Liver (tissue), 3 donors: ENCODE results near the gene TNNT3.

Experiments used
- EGR1 ChIP-seq, 2 donors: IDR thresholded peaks; 2 replicates each; pipeline ENCODE4 v1.6.1; 2016 to 2018; ENCODE audit warnings: antibody characterized with exemption in 2 of 2, low read depth in 2 of 2
- FOXA1 ChIP-seq: IDR thresholded peaks from 2 replicates; pipeline ENCODE4 v1.6.1; 2016; ENCODE audit warnings: antibody characterized with exemption
- GABPA ChIP-seq, 2 donors: IDR thresholded peaks in 1 of 2; conservative IDR thresholded peaks in 1 of 2; 2 replicates each; pipeline ENCODE4 v1.6.1; 2016; ENCODE audit warnings: antibody characterized with exemption in 2 of 2, mild to moderate bottlenecking in 1 of 2, moderate library complexity in 1 of 2
- HNF4A ChIP-seq, 2 donors: conservative IDR thresholded peaks; 2 replicates each; pipeline ENCODE4 v1.6.1; 2016; ENCODE audit warnings: antibody characterized with exemption in 2 of 2, mild to moderate bottlenecking in 2 of 2
- JUND ChIP-seq, 2 donors: IDR thresholded peaks; 2 replicates each; pipeline ENCODE4 v1.6.1; 2016; ENCODE audit warnings: antibody characterized with exemption in 2 of 2
- RAD21 ChIP-seq, 2 donors: IDR thresholded peaks; 2 replicates each; pipeline ENCODE4 v1.6.1; 2016; ENCODE audit warnings: antibody characterized with exemption in 2 of 2, mild to moderate bottlenecking in 2 of 2
- SP1 ChIP-seq: IDR thresholded peaks from 2 replicates; pipeline ENCODE4 v1.6.1; 2018; ENCODE audit warnings: antibody characterized with exemption, mild to moderate bottlenecking
- TAF1 ChIP-seq: conservative IDR thresholded peaks from 2 replicates; pipeline ENCODE4 v1.6.1; 2016; ENCODE audit warnings: antibody characterized with exemption, mild to moderate bottlenecking
- YY1 ChIP-seq: IDR thresholded peaks from 2 replicates; pipeline ENCODE4 v1.6.1; 2016; ENCODE audit warnings: antibody characterized with exemption, mild to moderate bottlenecking
- TF ChIP-seq, protein P1 (sequence below): fragments of 150-350 bp; IDR thresholded peaks from 2 replicates; pipeline ENCODE4 v1.5.1; 2017; ENCODE audit warnings: improper control_type of control experiment, low read depth, low read length; ENCODE audit not compliant: missing input control
- TF ChIP-seq, protein P2 (sequence below): IDR thresholded peaks from 2 replicates; pipeline ENCODE4 v1.6.1; 2016; ENCODE audit warnings: antibody characterized with exemption, mild to moderate bottlenecking
- TF ChIP-seq, protein P3 (sequence below): IDR thresholded peaks from 2 replicates; pipeline ENCODE4 v1.6.1; 2016; ENCODE audit warnings: antibody characterized with exemption
- TF ChIP-seq, protein P4 (sequence below): IDR thresholded peaks from 2 replicates; pipeline ENCODE4 v1.6.1; 2016; ENCODE audit warnings: antibody characterized with exemption
- TF ChIP-seq, protein P5 (sequence below): IDR thresholded peaks from 2 replicates; pipeline ENCODE4 v1.6.1; 2016; ENCODE audit warnings: antibody characterized with exemption
- donor health status: healthy.
- donor health status: healthy.

DNA sequence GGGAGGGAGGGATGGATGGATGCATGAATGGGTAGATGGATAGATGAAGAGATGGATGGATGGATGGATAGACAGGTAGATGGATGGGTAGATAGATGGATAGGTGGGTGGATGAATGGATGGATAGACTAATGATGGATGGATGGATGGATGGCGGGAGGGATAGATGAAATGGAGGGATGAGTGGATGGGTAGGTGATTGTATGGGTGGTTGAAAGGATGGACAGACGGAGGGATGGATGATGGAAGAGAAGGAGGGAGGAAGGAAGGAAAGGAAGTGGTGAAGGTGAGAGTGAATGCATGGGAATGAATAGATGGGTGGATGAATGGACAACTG, 3.7 kb upstream of the TNNT3 start:
- TF ChIP-seq, protein P1, sequence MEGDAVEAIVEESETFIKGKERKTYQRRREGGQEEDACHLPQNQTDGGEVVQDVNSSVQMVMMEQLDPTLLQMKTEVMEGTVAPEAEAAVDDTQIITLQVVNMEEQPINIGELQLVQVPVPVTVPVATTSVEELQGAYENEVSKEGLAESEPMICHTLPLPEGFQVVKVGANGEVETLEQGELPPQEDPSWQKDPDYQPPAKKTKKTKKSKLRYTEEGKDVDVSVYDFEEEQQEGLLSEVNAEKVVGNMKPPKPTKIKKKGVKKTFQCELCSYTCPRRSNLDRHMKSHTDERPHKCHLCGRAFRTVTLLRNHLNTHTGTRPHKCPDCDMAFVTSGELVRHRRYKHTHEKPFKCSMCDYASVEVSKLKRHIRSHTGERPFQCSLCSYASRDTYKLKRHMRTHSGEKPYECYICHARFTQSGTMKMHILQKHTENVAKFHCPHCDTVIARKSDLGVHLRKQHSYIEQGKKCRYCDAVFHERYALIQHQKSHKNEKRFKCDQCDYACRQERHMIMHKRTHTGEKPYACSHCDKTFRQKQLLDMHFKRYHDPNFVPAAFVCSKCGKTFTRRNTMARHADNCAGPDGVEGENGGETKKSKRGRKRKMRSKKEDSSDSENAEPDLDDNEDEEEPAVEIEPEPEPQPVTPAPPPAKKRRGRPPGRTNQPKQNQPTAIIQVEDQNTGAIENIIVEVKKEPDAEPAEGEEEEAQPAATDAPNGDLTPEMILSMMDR, result no peak
- TF ChIP-seq, protein P2, sequence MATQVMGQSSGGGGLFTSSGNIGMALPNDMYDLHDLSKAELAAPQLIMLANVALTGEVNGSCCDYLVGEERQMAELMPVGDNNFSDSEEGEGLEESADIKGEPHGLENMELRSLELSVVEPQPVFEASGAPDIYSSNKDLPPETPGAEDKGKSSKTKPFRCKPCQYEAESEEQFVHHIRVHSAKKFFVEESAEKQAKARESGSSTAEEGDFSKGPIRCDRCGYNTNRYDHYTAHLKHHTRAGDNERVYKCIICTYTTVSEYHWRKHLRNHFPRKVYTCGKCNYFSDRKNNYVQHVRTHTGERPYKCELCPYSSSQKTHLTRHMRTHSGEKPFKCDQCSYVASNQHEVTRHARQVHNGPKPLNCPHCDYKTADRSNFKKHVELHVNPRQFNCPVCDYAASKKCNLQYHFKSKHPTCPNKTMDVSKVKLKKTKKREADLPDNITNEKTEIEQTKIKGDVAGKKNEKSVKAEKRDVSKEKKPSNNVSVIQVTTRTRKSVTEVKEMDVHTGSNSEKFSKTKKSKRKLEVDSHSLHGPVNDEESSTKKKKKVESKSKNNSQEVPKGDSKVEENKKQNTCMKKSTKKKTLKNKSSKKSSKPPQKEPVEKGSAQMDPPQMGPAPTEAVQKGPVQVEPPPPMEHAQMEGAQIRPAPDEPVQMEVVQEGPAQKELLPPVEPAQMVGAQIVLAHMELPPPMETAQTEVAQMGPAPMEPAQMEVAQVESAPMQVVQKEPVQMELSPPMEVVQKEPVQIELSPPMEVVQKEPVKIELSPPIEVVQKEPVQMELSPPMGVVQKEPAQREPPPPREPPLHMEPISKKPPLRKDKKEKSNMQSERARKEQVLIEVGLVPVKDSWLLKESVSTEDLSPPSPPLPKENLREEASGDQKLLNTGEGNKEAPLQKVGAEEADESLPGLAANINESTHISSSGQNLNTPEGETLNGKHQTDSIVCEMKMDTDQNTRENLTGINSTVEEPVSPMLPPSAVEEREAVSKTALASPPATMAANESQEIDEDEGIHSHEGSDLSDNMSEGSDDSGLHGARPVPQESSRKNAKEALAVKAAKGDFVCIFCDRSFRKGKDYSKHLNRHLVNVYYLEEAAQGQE, result no peak
- no peak for TF ChIP-seq GABPA (IDR thresholded peaks at IDR 0.05 in 1 of 2, conservative IDR thresholded peaks at IDR 0.05 in 1 of 2)
- TF ChIP-seq, protein P3, sequence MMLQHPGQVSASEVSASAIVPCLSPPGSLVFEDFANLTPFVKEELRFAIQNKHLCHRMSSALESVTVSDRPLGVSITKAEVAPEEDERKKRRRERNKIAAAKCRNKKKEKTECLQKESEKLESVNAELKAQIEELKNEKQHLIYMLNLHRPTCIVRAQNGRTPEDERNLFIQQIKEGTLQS, result no peak
- TF ChIP-seq RAD21 (IDR thresholded peaks at IDR 0.05), result no peak
- TF ChIP-seq, protein P4, sequence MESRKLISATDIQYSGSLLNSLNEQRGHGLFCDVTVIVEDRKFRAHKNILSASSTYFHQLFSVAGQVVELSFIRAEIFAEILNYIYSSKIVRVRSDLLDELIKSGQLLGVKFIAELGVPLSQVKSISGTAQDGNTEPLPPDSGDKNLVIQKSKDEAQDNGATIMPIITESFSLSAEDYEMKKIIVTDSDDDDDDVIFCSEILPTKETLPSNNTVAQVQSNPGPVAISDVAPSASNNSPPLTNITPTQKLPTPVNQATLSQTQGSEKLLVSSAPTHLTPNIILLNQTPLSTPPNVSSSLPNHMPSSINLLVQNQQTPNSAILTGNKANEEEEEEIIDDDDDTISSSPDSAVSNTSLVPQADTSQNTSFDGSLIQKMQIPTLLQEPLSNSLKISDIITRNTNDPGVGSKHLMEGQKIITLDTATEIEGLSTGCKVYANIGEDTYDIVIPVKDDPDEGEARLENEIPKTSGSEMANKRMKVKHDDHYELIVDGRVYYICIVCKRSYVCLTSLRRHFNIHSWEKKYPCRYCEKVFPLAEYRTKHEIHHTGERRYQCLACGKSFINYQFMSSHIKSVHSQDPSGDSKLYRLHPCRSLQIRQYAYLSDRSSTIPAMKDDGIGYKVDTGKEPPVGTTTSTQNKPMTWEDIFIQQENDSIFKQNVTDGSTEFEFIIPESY, result no peak
- TF ChIP-seq FOXA1, result no peak
- TF ChIP-seq TAF1, result no peak
- TF ChIP-seq EGR1 (IDR thresholded peaks at IDR 0.05; ENCODE audit: low read depth in 2 of 2), result no peak
- TF ChIP-seq, protein P5, sequence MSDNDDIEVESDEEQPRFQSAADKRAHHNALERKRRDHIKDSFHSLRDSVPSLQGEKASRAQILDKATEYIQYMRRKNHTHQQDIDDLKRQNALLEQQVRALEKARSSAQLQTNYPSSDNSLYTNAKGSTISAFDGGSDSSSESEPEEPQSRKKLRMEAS, result no peak
- TF ChIP-seq SP1, result no peak
- TF ChIP-seq YY1, result no peak
- no peak for TF ChIP-seq JUND (IDR thresholded peaks at IDR 0.05)
- no peak for TF ChIP-seq HNF4A (conservative IDR thresholded peaks at IDR 0.05)
